Hematopoietic multipotent progenitor cell treated with erythropoietin and hydrocortisone succinate and interleukin-3 and kit ligand, for 6 days (in vitro differentiated cells): ENCODE data around the gene TBX5.
"Not testable (repeated sequence)": the region's sequence is repeated elsewhere in the genome, so short reads cannot be mapped to it uniquely, and the experiment has no call there.

Source experiments
- DNase-seq: peaks from one replicate; pipeline ENCODE4 v3.0.0-alpha.2; 2015

TBX5 gene

GRCh38 chr12:114371250-114371649 is 34.7 kb downstream of the TBX5 start:
- DNase-seq = no peak

- no peak for DNase-seq
Measured at GRCh38 chr12:114368685-114369452, 37.1 kb downstream of the TBX5 start.

DNA sequence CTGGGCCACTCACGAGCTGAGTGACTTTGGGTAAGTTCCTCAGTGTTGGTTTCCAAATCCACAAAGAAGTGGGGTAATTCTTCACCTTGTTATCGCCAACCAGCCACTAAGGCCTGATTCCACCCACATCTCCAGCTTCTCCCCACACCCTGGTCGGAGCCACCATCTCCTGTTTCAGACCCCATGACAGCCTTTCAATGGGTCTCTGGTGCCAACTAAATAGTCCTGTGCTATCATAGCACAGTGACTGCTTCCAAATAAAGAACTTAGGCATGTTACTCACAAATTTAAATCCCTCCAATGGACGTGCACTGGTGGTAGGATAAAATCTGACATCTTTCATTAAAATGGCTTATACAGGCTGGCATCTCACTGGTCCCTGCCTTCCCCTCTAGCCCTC is 44.0 kb downstream of the TBX5 start:
- no peak for DNase-seq

DNA sequence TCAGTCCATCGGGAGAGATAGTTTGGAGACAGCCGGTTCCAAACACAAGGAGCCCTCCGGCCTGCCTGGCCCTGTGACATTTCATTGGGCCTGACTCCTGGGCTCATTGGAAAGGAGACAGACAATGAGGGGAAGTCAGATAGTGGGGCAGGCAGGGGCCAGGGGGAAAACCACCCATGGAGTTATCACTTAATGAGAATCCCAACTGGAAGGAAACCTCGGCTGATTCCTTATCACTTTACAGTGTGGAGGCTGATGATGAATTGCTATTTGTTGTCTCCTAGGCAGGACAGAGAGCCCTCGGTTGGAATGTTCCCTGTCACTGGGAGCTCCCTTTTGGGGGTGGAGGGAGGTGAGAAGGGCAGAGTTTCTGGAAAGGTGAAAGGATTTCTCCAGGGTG is 44.4 kb downstream of the TBX5 start:
- no peak for DNase-seq

- no peak for DNase-seq
Measured at GRCh38 chr12:114360485-114360884, 45.5 kb downstream of the TBX5 start.

DNA sequence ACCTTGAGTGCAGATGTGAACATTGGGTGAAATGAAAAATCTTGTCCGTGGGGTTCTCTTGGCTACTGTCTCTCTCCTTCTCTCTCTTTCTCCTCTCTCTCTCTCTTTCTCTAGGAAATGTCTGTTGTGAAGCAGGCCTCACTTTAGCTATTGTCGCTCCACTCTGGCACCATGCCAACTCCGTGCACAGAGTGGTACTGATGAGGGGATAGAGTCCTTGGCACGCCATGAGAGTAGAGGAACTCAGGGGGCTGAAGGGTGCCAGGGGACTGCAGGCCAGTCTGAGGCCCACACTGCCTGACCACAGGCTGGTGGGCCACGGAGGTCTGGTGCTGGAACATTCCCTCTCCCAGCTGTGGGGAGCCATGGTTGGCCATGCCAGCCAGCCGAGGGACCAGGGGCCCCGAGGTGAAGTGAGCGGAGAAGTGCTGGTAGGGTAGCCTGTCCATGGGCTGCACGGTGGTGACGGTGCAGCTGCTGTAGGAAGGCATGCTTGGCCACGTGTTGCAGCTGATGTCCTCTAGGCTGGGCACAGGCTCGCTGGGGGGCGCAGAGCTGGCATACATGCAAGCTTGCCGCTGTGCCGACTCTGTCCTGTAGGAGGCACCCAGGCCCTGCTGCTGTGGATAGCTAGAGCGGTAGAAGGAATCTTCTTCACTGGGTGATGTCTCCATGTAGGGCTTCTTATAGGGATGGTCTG is 50.4 kb downstream of the TBX5 start:
- peak; percentile 18 for DNase-seq

DNA sequence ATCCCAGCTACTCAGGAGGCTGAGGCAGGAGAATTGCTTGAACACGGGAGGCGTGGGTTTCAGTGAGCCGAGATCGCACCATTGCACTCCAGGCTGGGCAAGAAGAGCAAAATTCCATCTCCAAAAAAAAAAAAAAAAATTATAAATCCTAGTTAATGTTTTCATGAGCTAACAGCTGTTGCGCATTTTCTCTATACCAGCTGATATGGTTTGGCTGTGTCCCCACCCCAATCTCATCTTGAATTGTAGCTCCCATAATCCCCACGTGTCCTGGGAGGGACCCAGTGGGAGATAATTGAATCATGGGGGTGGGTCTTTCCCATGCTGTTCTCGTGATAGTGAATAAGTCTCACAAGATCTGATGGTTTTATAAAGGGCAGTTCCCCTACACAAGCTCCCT is 56.7 kb downstream of the TBX5 start:
- DNase-seq = not testable (repeated sequence)

DNA sequence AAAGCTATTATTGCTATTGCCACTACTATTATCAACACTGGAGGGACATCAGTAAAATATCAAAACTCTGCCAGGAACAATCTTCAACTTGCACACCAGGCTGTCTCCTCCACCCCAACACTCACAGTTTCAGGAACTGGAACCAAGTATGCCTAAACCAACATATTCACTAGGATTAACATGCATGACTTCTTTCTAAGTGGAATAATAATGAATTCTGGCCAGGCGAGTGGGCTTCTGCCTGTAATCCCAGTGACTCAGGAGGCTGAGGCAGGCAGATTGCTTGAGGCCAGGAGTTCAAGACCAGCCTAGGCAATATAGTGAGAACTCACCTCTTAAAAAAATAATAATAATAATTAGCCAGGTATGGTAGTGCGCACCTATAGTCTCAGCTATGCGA is 58.1 kb downstream of the TBX5 start:
- no peak for DNase-seq

DNA sequence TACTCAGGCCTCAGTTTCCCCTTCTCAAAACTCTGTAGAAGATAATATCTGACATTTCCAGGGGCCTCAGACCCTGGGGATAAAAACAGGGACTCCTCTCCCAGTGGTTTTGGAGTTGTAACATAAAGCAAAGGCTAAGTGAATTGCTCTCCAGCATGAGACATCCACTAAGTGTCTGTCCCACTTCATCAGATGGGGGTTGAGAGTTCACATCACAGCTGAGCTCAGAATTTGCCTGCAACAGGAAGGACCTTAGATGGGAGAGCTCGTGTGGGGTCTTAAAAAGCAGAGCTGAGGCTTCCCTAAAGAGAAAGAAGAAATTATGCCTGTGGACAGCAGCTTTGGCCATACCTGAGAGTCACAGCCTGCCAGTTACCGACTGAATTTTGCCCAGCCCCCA is 61.1 kb downstream of the TBX5 start:
- no peak for DNase-seq

- no peak for DNase-seq
Measured at GRCh38 chr12:114344303-114344663, 61.7 kb downstream of the TBX5 start.

GRCh38 chr12:114343585-114344302 is 62.2 kb downstream of the TBX5 start:
- no peak for DNase-seq

- no peak for DNase-seq
Measured at GRCh38 chr12:114342656-114343055, 63.3 kb downstream of the TBX5 start.

GRCh38 chr12:114341635-114342034 is 64.3 kb downstream of the TBX5 start:
- no peak for DNase-seq

DNA sequence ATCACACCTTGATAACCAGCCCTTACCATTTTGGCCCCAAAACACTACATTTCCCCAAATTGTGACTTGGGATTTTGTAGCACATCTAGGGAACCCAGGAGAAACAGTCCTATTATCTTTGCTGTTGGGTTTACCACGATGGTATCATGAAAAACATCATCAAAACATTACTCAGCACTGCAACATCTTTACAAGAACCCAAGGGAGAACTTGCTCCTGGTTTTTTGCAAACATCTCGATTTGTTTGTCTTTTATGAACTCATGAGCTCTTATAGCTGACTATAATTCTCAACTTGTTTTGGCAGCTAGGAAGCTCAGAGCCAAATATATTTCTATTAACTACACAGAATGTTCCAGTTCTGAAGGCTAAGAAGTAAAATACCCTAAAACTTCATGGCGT is 65.7 kb downstream of the TBX5 start:
- DNase-seq = no peak

GRCh38 chr12:114339626-114340025 is 66.3 kb downstream of the TBX5 start:
- DNase-seq = no peak

GRCh38 chr12:114335607-114336006 is 70.3 kb downstream of the TBX5 start:
- DNase-seq = no peak

- DNase-seq = no peak
Measured at GRCh38 chr12:114334395-114334794, 71.5 kb downstream of the TBX5 start.

- no peak for DNase-seq
Measured at GRCh38 chr12:114328292-114328691, 77.7 kb downstream of the TBX5 start.

- no peak for DNase-seq
Measured at GRCh38 chr12:114327765-114328164, 78.2 kb downstream of the TBX5 start.

DNA sequence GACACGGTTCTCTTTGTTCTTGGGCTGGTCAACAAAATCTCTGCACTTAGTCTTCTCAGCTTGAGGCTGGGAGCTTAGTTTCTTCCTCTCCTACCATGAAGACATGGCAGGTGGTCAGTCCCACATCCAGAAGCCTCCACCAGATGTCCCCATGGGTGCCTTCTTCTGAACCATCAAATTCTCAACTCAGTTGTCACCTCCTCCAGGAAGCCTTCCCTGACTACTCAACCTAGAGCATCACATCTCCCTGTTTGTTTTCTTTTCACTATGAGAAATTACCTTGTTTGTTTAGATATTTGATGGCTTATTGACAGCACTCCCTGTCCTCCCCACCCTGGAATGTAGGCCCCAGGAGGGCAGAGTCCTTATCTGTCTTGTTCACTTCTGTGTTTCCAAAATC is 84.4 kb downstream of the TBX5 start:
- DNase-seq = no peak

- DNase-seq = no peak
Measured at GRCh38 chr12:114320968-114321367, 85.0 kb downstream of the TBX5 start.

DNA sequence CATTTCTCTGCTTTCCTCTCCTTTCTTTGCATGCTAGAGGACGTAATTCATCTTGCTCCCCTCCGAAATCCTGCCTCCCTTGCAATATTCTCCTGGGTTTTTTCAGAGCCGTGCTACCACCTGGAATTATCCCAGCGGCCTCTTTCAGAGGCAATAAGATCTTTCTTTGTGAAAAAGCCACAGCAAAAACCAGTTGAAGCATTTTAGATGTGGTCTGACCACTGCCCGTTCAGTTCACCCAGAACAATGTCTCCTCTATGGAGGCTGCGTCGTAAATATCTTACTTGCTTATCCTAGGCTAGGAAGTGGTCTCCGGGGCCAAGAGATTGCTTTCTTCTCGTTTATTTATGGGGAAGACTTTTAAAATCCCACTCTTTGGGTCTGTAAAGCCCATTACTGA is 85.8 kb downstream of the TBX5 start:
- no peak for DNase-seq

DNA sequence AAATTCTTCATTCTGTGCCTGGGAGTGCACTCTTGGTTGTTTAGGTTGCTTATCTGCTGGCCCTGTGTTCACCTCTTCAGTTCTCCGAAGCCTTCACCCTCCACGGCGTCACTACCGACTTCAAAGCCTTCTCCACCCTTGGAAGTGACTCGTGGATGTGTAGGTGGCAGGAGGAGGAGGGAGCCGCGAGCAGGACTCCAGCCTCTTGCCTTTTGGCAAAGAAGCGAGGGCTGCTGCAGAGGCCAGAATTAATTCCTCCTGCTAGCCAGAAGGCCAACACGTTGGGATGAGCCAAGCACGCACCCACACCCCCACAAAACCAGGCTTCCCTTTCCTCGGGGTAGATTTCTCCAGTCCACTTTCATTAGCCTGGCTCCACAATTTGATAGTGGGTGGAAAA is 86.5 kb downstream of the TBX5 start:
- DNase-seq = no peak

- DNase-seq = no peak
Measured at GRCh38 chr12:114318984-114319383, 87.0 kb downstream of the TBX5 start.
